HG03135 (cell line): ENCODE data around the gene PTOV1.
A peak's percentile ranks its signal among the peaks of the same experiment; 100 is the strongest.

Experiments used
- ATAC-seq: cut with Tn5 transposase; IDR thresholded peaks from one replicate; pipeline ENCODE4 v1.9.1; 2021; ENCODE audit warnings: mild to moderate bottlenecking, moderate library complexity; ENCODE audit not compliant: unreplicated experiment

PTOV1 gene

DNA sequence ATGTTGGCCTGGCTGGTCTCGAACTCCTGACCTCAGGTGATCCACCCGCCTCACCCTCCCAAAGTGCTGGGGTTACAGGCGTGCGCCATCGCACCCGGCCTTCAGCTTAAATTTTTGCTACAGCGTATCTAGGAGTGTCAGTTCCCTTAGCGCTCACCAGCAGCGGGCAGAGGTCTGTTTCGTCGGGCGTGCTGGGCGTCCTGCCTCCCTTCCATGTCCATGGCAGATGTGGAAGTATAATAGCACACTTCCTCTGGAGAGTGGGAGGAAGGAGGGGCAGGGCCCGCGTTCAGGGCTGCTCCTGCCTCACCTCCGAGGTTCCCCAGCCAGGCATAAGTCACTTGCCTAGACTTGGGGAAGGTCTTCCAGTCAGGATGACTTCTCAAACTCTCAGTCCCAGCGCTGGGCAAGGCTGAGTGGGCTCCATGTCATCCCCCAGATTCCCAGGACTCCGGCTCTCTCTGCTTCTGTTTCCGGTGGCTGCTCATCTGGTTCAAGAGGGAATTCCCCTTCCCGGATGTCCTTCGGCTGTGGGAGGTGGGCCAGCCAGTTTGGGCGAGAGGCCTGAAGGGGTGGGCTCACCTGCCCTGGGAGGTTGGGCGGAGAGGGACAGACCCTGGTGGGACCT, 36.2 kb downstream of the PTOV1 start:
- ATAC-seq = no peak

- ATAC-seq = no peak
Measured at GRCh38 chr19:49887665-49888509, 36.9 kb downstream of the PTOV1 start.

DNA sequence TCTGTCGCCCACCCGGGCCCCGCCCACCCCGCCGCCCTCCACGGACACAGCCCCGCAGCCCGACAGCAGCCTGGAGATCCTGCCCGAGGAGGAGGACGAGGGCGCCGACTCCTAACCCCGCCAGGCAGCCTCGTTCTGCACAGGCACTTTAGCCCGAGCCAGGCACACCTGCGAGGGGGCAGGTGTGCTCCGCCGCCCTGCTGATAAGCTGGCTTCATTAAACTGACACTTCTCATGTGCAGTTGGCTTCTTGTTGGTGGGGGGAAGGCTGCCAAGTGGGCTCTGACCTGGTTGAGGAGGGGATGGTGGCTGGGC, 37.5 kb downstream of the PTOV1 start:
- no peak for ATAC-seq

DNA sequence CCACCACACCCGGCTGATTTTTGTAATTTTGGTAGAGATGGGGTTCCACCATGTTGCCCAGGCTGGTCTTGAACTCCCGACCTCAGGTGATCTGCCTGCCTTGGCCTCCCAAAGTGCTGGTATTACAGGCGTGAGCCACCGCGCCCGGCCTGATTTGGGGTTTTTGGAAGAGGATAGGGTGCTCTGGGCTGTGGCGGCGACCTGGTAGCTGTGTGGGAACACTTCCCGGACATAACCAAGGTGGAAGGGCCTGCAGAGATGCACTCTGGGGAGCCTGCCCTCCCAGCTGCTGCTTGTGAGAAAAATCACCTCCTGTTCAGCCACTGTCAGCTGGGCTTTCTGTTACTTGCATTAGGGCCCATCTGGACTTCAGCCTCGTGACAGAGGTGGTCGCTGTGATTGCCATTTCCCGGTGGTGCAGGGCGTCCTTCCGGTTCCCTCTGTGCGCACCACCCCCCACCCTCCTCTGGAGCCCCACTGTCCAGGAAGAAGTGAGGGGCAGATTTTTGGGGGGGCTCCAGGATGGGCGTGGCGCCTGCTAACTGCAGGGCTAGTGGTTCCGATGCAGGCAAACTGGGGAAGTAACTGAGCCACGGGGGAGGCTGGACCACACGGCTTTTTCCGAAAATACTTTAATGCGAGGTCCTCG, 38.2 kb downstream of the PTOV1 start:
- ATAC-seq = no peak

- no peak for ATAC-seq
Measured at GRCh38 chr19:49889687-49890348, 38.9 kb downstream of the PTOV1 start.

DNA sequence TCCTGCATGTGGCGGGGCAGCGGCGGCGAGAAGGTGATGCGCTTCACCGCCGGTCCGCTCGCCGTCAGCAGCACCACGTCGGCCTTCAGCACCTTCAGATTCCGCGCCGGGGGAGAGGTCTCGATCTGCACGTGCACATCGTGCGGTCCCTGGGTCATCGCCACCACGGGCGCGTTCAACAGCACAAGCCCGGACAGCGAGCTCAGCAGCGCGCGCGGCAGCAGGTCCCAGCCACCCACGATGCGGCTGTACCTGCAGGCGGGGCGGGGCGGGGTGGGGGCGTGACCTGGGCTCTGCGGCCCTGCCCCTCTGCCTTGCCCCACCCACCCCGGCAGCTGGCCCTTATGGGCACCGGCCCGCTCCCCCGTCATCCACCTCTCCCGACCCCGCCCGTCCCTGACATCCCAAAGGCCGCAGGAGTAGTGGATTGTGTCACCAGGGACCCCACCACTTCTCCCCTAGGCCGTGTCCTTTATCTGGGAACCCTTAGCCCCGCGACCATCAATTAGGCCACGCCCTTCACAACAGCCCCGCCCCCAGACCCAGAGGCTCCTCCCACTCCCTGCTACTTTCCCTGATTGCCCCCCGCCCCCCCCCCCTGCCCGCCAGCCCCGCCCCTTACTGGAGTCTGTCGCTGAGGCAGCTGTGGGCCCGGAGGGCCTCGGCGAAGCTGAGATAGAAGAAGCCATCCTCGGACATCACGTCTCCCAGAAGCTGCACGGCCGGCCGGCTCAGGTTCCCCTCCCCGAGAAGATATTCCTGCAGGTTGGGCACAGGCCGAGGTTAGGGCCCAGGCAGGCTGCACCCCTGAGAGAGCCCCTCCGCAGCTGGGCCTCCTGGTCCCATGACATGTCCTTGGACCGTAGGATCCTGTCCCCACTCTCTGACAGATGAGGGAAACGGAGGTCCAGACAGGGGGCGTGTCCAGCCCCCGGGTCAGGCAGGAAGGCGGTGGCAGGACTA, 39.7 kb downstream of the PTOV1 start:
- ATAC-seq = no peak

DNA sequence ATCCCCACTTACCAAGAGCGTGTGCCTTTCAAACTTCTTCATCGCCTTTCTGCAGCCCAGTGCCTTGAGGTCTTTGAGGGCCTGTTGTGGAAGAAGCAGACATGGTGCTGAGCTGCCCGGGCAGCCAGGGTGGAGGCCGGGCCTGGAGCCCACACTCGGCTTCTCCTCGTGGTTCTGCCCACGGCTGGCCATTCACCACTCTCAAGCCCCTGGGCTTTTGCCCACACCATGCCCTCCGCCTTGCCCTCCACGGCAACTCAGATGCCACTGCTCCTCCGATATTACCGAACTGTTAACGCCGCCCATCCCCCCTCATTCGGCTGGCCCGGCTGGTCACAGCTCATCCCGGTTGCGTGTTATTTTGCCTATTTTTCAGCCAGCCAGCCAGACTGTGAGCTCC, 40.4 kb downstream of the PTOV1 start:
- no peak for ATAC-seq

GRCh38 chr19:49892716-49893115, 41.8 kb downstream of the PTOV1 start:
- ATAC-seq = no peak

DNA sequence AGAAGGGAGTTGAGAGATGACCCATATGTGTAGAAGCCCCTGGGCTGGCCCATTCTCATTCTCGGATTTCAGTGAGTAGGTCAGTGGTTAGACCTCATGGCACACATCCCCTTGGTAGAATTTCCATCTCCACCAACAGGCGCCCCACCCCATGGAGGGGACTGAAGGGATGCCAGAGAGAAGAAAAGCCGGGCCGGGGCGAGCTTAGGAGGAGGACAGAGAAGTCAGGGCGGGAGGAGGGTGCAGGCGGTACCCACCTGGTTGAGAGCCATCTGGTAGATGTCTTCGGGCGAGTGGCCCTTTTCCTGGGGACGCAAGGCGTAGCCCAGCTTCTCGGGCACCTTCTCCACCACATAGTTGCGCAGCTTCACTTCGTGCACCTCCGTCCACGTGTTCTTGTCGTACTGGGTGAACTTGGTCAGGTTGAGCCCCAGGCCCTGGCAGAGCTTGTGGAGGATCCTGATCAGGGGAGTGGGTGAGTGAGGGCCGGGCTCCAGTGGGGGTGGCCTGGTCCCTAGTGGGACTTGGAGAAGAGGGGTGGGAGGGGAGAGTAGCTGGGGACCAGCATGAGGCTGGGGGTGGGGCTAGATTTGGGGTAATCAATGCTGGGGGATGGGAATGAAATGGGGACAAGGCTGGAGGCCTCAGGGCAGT, 43.2 kb downstream of the PTOV1 start:
- no peak for ATAC-seq

- ATAC-seq = no peak
Measured at GRCh38 chr19:49894879-49895565, 44.1 kb downstream of the PTOV1 start.

DNA sequence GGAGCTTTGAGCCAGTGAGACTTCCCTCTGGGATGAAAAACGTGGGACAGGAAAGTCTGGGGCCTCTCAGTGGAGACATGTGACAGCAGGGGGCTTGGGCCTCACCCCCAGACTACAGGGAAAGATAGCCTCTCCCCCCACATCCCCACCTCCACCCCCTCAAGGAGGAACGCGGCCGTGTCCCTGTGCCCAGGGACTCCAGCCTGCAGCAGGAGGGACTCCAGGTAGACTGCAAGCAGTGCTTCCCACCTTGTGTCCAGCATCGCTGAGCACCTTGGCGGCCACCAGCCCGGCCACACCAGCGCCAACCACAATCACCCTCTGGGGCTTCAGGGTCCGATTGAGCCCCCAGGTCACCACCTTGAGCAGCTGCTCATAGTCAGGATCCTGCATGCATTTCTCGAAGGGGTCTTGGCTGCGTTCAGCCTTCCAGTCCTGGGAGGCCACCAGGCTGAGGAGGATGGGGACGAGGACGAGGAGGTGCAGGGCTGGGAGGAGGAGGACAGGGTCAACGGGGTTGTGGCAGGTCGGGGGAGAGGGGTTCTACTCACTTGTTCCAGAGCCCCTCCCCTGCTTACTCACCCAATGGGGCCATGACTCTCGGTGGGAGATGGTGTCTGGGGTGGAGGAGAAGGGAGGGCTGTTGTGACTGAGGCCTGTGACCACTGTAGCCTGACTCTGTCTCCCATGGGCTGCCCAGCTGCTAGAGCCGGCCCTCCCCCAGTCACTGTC, 44.8 kb downstream of the PTOV1 start:
- no peak for ATAC-seq

DNA sequence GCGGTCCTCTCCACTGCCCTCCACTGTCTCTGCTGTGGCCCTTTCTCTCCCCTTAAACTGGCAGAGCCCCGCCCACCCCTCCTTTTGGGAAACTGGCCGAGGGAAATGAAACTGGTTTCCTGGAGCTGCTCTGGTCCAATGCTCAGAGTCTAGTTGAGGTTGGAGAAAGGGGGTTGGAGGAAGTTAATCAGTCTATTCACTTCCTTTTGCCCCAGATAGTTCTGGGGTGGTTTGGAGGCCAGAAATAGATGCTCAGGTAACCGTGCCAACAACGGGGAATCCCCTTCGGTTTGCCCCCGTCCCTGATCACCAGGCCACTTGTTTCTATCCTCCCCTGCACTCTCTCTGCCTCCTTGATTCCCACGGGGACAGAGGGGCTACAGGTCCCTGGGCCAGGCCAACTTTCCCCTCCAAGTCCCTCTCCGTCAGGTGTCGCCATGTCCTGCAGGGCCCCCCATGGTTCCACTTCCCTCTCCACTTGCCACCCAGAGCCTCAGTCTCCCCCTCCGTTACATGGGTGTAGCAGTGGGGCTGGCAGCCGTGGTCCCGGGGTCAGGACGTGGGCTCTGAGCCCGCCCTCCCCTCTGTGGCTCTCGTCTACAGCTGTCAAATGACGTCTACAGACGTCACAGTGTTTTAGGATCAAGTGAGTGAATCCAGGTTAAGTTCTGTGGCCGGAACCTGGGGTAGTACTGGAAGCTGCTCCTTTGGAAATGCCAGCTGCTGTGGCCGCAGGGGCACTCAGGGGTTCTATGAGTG, 46.1 kb downstream of the PTOV1 start, which contains the start of gene IL4I1:
TSS of gene IL4I1 (minus strand) at position 25 of the 759 bp plus-strand sequence. CDS start 727 bp downstream, outside the sequence.
- peak; percentile 51 for ATAC-seq

- ATAC-seq = no peak
Measured at GRCh38 chr19:49904136-49904535, 53.2 kb downstream of the PTOV1 start.

DNA sequence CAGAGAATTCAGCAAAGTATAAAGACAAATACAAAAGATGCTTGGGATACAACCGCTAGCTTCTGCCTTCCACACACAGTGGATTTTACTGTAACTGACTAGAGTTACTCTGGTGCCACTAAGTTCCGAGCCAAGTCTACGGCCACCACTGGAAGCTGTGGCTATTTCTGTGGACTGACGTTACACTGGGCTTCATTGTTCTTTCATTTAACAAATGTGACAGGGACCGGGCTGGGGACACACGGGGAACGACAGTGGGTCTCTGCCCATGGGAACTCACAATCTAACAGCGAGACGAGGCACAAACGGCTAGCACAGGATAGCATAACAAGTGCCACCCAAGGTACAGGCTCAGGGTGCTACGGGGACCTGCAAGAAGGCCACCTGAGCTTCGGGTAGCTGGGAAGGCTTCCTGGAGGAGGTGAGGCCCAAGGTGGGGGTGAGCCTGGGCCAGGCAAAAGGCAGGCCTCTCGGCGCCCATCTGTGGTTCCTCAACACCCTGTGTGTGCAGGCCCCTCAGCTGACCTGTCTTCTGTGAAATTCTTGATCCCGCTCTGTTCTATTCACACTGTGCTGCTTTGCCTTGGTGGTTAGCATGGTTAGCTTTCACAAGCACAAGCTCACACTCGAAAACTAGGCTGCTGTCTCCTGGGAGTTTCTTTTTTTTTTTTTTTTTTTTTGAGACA, 56.1 kb downstream of the PTOV1 start:
- no peak for ATAC-seq

DNA sequence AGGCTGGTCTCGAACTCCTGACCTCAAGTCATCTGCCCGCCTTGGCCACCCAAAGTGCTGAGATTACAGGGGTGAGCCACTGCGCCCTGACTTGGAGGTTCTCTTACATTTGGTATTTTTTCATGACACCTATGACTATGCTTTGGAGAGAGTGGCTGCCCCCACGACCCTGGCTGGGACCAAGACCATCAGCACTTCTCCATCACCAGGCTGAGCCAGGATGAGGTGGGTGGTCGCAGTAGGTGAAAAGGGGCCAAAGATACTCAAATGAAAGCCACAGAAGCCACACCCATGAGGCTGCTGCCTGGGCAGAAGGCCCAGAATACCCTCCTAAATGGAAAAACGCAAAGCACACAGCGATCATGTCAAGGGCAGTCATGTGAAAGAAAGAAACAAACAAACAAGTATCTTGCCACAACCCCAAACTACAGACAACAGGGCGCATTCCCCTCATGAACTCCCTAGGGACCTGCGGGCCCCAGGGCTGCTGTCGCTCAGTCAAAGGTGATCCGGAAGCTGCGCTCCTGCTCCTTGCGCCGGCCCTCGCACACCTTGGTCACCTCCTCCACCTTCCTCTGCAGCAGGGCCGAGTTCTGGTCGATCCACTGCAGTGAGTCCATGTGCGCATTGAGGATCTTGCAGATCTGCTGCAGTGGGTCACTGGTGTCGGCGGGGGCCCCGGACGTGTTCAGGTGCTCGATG, 56.9 kb downstream of the PTOV1 start:
- ATAC-seq = no peak
